Measurements from ENCODE around the gene CYP24A1. TPM values are rescaled to one million over a fixed set of nuclear protein-coding genes. Genes with fewer than 3 reads are reported as not detected.

CYP24A1 gene
- total RNA-seq: not detected

GRCh38 chr20:54173653-54174456, at the start of gene CYP24A1:
TSS of gene CYP24A1 (minus strand) at chr20:54173986. CDS start at chr20:54173579, 407 bp downstream.

DNA sequence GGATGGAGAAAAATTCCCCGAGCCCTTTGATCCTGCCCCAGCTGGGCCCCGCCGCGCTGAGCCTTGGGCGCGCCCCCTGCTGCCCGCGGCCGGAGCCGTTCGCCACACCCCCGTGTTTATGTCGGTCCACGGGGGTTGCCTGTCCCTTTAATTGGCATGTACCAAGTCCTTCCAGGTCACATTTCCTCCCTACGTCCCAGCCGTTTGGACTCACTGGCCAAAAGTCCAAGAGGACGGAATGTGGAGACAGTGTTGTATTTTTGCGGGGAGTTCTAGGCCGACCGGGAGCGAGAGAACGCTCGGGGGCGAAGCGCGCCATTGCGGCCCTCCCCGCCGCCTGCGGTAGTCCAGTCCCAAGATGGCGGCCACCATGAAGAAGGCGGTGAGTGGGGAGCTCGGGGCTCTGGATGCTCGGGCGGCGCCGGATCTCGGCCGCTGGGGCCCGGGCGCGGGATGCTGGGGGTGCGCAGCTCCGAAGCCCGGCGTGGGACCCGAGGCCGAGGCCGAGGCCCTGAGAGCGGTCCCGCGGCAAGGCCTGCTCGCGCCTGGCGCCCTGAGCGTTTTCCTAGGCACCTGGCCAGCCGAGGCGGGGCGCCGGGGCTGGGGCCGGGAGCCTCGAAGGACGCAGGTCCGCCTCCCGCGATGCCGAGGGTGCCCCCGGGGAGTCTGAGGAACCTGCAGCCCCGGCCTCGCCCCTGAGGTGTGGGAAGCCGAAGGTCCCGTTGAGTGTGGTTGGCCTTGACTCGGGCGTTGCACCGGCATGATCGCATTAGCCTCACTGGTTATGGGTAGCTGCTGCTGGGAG, 34.2 kb upstream of the CYP24A1 start, which contains the start of gene PFDN4:
Gene PFDN4, plus strand, starts transcription at position 345 of the 805 bp plus-strand sequence. Its CDS starts 14 bp downstream, at position 359.

Other genes starting within 250 kb of the CYP24A1 start
- gene BCAS1, start 103.4 kb downstream of the CYP24A1 start, total RNA-seq: under 1 TPM; 0.05 to 0.07 TPM
- gene PFDN4, start 34.1 kb upstream of the CYP24A1 start, total RNA-seq: 10 to 100 TPM; 25.4 to 26.6 TPM

Measured in activated naive CD4-positive, alpha-beta T cell treated with anti-CD3 and anti-CD28 coated beads, Interleukin-2, amount 10 ng/mL, durations not matched to agents 5 hours and 36 hours (primary cell).